Stimulated activated memory B cell treated with anti-CD40 and anti-IgM and Interleukin-4, amounts not matched to agents 10 μg/mL and 1 μg/mL and 100 μg/mL, for 72 hours (primary cell): ENCODE data around the gene SIGLEC11.
"Not testable (repeated sequence)": the region's sequence is repeated elsewhere in the genome, so short reads cannot be mapped to it uniquely, and the experiment has no call there.

Source experiments
- ATAC-seq: fragments of 150-1000 bp; cut with Tn5 transposase; 2 replicates; pipeline ENCODE4 v1.10.0; 2021
- H3K27ac Mint-ChIP-seq: one replicate; pipeline ENCODE4 v1.8.0; 2022; ENCODE audit warnings: mild to moderate bottlenecking, mixed read lengths
- H3K27me3 Mint-ChIP-seq: one replicate; pipeline ENCODE4 v1.8.0; 2022; ENCODE audit warnings: mixed read lengths
- H3K36me3 Mint-ChIP-seq: one replicate; pipeline ENCODE4 v1.8.0; 2022; ENCODE audit warnings: mixed read lengths
- H3K4me1 Mint-ChIP-seq: one replicate; pipeline ENCODE4 v1.8.0; 2022; ENCODE audit warnings: mixed read lengths
- H3K4me3 Mint-ChIP-seq: one replicate; pipeline ENCODE4 v1.8.0; 2022; ENCODE audit warnings: mild to moderate bottlenecking, moderate library complexity, mixed read lengths
- H3K9me3 Mint-ChIP-seq: one replicate; pipeline ENCODE4 v1.8.0; 2022; ENCODE audit warnings: mixed read lengths

Gene SIGLEC11, protein sequence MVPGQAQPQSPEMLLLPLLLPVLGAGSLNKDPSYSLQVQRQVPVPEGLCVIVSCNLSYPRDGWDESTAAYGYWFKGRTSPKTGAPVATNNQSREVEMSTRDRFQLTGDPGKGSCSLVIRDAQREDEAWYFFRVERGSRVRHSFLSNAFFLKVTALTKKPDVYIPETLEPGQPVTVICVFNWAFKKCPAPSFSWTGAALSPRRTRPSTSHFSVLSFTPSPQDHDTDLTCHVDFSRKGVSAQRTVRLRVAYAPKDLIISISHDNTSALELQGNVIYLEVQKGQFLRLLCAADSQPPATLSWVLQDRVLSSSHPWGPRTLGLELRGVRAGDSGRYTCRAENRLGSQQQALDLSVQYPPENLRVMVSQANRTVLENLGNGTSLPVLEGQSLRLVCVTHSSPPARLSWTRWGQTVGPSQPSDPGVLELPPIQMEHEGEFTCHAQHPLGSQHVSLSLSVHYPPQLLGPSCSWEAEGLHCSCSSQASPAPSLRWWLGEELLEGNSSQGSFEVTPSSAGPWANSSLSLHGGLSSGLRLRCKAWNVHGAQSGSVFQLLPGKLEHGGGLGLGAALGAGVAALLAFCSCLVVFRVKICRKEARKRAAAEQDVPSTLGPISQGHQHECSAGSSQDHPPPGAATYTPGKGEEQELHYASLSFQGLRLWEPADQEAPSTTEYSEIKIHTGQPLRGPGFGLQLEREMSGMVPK

DNA sequence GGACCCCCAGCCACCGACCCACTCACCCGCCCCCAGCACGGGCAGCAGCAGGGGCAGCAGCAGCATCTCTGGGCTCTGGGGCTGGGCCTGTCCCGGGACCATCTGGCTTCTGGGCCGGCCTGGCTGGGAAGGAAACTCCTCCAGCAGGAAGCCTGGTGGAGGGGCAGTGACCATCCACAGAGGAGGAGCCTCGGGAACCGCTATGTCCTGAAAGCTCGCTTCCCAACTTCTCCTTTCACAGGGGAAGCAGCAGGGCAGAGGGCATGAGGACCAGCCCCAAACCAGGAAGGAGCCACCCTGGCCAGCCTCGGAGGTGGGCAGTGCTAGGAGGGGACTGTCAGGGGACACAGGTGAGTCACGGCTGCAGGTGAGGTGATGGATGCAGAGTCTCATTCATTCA lies at the start of gene SIGLEC11:
TSS of gene SIGLEC11 (minus strand) at position 193 of the 400 bp plus-strand sequence. CDS start at position 102, 91 bp downstream.
- peaks cover 15% of the 10 kb centered on the region for H3K27me3 Mint-ChIP-seq
- H3K4me3 Mint-ChIP-seq, H3K4me1 Mint-ChIP-seq, H3K36me3 Mint-ChIP-seq, H3K9me3 Mint-ChIP-seq, H3K27ac Mint-ChIP-seq: not testable (repeated sequence)
- peak; percentile 9 for ATAC-seq

DNA sequence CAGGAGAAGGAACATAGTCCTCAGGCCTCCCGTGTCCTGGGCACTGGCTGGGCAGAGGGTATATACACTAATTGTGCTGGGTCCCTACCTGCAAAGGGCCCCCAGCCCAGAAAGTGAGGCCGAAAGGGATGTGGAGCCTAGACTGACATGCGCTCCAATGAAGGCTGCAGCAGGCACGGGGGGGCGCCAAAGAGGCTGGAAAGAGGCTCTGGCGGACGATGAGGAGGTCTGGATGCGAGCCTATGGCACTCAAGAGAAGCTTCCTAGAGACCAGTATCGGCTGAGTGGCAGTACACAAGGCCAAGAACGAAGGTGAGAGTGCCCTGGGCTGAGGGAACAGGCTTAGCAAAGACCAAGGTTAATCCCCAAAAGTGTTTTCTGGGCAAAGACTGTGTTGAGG lies 47.6 kb upstream of the SIGLEC11 start:
- no peak for ATAC-seq
- no peak overlapping the region for H3K27ac Mint-ChIP-seq

DNA sequence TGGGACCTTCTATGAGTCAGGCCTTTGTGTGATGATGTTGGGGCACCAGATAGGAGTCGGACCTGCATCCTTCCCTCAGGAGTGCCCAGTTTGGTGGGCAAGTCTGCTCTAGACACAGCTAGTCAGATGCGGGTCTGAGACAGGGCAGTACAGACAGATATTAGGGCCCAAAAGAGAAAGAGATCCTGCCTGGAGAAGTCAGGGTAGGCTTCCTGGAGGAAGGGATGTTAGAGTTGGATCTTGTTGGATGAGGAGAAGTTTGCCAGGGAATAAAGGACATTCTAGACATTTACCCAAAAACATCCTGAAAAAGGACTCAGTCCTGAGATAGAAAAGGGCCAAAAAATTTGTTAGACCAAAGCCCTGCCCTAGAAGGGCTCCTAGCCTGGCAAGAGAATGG lies 47.0 kb upstream of the SIGLEC11 start:
- Mint-ChIP-seq H3K4me1 (peaks cover 25% of the 10 kb centered on the region), H3K4me3 (no peak overlapping the region), H3K27ac (no peak overlapping the region), H3K27me3 (no peaks in the 10 kb centered on the region), H3K36me3 (peaks cover 77% of the 10 kb centered on the region), H3K9me3 (no peaks in the 10 kb centered on the region)
- ATAC-seq: no peak

More for the DNA sequence above, 47.6 kb upstream of the SIGLEC11 start:
- Mint-ChIP-seq H3K9me3 (no peaks in the 10 kb centered on the region), H3K4me3 (no peak overlapping the region), H3K36me3 (peaks cover 79% of the 10 kb centered on the region), H3K4me1 (peaks cover 25% of the 10 kb centered on the region), H3K27me3 (no peaks in the 10 kb centered on the region)

DNA sequence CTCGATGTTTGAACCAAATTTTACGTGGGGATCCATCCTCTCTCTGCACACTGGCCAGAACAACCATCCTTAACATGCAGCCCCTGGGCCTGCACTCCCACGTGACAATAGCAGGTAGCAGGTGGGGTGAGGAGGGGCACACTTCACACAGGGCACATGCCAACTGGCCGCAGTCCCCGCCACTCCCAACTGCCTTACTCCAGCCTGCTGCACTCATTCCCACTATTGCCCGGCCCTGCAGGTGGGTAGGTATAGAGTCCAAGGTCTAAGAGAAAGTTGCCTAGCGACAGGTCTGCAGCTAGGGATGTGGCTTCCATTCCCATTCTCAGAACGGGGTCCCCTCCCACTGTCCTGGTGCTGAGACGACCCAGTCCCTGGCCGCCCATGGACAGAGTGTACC lies 46.2 kb upstream of the SIGLEC11 start:
- Mint-ChIP-seq H3K36me3 (peaks cover 78% of the 10 kb centered on the region), H3K27me3 (no peaks in the 10 kb centered on the region), H3K27ac (no peak overlapping the region), H3K4me1 (peaks cover 25% of the 10 kb centered on the region), H3K4me3 (no peak overlapping the region), H3K9me3 (no peaks in the 10 kb centered on the region)
- no peak for ATAC-seq

DNA sequence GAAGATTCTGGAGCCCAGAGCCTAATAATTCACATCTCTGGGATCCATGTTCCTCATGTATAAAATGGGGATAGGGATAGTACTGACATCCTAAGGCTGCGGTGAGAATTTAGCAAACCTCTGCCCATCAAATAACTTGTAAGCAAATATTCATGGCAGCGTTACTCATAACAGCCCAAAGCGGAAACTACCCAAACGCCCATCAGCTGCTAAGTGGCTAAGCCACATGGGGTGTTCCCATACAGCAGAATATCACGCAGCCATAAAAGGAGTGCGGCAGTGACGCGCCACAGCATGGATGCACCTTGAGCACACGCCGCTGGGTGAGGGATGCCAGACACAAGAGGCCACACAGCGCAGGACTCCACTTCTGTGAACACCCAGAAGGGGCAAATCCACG lies 44.5 kb upstream of the SIGLEC11 start:
- no peaks in the 10 kb centered on the region for H3K27me3 Mint-ChIP-seq
- peaks cover 82% of the 10 kb centered on the region for H3K36me3 Mint-ChIP-seq
- peak; percentile 67 for ATAC-seq
- H3K4me3 Mint-ChIP-seq: no peak overlapping the region
- peak overlapping the region; percentile 70 for H3K27ac Mint-ChIP-seq
- no peaks in the 10 kb centered on the region for H3K9me3 Mint-ChIP-seq
- H3K4me1 Mint-ChIP-seq: peaks cover 20% of the 10 kb centered on the region

DNA sequence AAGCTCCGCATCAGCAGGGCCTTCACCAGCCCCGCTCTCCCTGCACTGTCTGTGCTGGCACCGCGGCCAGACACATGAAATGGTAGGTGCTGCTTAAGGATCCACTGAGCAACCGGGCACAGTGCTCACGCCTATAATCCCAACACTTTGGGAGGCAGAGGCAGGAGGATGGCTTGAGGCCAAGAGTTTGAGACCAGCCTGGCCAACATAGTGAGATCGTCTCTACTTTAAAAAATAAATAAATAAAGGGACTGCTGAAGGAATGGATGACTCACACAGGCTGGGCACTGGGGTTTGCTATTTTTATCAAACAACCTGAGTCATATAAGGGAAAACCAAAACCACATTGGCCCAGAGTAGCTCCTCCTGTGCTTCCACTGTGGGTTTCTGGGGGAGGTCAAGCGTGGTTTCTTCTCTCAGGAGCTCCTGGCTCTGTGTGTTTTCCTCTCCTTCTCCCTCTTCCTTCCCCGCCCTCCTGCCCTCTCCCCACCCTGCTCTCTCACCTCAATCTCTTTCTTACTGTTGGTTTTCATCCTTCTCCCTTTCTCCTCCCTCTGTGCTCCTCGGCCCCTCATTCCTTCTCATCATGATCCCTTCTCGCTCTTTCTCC lies 42.9 kb upstream of the SIGLEC11 start:
- Mint-ChIP-seq H3K9me3 (no peaks in the 10 kb centered on the region), H3K4me3 (no peak overlapping the region), H3K36me3 (peaks cover 90% of the 10 kb centered on the region), H3K27ac (peak overlapping the region; percentile 70), H3K4me1 (peaks cover 20% of the 10 kb centered on the region), H3K27me3 (no peaks in the 10 kb centered on the region)
- ATAC-seq: peak; percentile 87

DNA sequence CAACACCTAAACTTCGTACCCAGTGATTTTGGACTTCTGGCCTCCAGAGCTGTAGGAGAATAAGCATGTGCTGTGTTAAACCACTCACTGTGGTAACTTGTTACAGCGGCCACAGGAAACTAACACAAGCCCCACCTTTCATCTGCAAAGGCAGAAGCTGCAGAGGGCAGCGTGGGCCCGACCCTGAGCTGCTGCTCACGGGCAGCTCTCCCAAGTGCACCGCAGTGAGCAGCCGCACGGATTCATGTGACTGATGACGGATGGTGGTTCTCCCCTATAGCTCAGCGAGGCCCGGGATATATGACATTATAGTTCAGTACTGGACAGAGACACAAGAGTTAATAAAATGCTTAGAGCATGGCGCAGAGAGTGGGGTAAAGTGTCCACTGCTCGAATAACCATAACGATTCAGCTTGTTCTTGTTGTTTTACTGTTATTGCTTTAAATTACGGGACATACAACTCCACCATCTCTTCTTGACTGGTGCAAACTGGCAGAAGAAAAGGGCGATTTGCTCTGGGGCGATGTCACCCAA lies 42.3 kb upstream of the SIGLEC11 start:
- Mint-ChIP-seq H3K4me3 (no peak overlapping the region), H3K27me3 (no peaks in the 10 kb centered on the region), H3K4me1 (peaks cover 20% of the 10 kb centered on the region), H3K27ac (no peak overlapping the region), H3K9me3 (no peaks in the 10 kb centered on the region), H3K36me3 (peaks cover 84% of the 10 kb centered on the region)
- no peak for ATAC-seq

DNA sequence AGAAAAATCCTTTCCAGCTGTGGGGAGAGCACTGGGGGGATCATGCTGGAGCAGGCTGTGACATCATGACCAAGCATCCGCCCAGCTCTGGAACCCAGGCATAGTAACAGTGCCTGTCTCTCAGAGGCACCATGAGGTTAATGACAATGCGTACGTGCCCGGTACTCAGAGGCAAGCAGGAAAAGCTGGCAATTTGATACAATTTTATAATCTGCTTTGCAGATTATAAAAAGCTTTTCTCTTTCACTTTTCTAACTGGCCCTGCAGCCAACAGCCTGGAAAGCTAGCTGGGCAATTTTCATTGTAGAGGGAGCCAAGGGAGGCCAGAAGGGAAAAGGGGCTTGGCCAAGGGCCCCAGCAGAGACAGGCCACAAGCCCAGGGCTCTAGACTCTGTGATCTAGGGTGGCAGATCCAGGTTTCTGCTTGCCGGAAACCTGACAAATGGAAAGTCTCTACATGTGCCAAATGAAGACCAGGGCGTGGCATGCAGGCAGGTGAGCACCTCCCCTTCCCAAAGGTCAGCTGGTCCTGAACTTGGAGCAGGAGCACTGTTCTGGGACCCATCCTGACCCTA lies 41.5 kb upstream of the SIGLEC11 start:
- Mint-ChIP-seq H3K4me1 (peaks cover 25% of the 10 kb centered on the region), H3K36me3 (peaks cover 82% of the 10 kb centered on the region), H3K4me3 (no peak overlapping the region), H3K9me3 (no peaks in the 10 kb centered on the region), H3K27me3 (no peaks in the 10 kb centered on the region), H3K27ac (no peak overlapping the region)
- ATAC-seq: no peak

DNA sequence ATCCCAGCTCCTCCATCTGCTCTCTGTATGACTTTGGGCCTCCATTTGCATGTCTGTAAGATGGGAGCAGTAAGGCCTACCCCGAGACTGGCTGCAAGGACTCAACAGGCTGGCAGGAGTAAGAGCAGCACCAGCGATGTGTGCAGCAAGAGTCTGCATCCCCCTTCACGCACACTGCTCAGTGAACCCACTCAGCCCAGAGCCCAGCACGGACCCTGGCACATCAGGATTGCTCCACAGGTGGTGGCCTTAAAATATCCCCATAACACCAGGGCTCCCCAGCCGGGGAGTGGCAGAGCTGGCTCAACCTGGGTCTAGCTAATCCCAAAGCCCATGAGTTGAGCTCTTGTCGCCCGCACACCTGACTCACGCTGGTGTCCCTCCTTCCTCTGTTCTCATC lies 40.8 kb upstream of the SIGLEC11 start:
- Mint-ChIP-seq H3K27ac (no peak overlapping the region), H3K36me3 (peaks cover 77% of the 10 kb centered on the region), H3K27me3 (no peaks in the 10 kb centered on the region)

DNA sequence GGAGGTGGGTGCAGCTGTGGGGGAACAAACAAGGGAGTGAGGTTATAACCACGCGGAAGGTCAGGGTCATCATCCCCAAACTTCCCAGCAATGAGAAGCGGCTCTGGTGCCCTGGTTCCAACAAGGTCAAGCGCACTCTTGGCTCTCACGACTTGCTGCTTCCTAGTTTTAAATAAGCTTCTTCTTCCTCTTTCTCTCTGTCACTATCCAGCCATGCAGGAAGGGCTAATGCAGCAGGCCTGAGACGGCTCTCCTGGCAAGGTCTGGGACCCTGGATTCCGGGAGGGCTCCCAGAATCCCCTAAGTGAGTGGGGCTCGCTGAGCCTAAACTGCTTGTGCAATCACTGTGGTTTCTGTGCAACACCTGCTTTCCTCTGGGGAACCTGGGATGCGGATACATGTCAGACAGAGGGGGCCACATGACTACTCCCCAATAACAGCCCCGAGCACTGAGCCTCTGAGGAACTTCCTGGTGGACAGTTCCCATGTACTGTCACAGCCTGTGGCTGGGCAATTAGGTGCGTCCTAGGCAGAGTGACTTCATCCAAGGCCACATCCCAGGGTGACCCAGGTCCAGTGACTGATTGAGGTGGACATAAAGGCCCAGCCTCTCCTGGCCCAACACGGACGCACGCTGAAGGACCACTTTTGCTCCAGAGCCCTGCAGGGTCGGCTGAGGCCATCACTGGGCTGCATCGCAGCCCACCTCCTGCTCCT lies 40.0 kb upstream of the SIGLEC11 start:
- Mint-ChIP-seq H3K4me1 (peaks cover 26% of the 10 kb centered on the region), H3K36me3 (peaks cover 75% of the 10 kb centered on the region), H3K9me3 (no peaks in the 10 kb centered on the region), H3K27me3 (no peaks in the 10 kb centered on the region), H3K27ac (no peak overlapping the region), H3K4me3 (no peak overlapping the region)
- ATAC-seq: no peak

More for the DNA sequence above, 40.8 kb upstream of the SIGLEC11 start:
- Mint-ChIP-seq H3K4me3 (no peak overlapping the region), H3K9me3 (no peaks in the 10 kb centered on the region), H3K4me1 (peaks cover 26% of the 10 kb centered on the region)
- ATAC-seq: no peak

DNA sequence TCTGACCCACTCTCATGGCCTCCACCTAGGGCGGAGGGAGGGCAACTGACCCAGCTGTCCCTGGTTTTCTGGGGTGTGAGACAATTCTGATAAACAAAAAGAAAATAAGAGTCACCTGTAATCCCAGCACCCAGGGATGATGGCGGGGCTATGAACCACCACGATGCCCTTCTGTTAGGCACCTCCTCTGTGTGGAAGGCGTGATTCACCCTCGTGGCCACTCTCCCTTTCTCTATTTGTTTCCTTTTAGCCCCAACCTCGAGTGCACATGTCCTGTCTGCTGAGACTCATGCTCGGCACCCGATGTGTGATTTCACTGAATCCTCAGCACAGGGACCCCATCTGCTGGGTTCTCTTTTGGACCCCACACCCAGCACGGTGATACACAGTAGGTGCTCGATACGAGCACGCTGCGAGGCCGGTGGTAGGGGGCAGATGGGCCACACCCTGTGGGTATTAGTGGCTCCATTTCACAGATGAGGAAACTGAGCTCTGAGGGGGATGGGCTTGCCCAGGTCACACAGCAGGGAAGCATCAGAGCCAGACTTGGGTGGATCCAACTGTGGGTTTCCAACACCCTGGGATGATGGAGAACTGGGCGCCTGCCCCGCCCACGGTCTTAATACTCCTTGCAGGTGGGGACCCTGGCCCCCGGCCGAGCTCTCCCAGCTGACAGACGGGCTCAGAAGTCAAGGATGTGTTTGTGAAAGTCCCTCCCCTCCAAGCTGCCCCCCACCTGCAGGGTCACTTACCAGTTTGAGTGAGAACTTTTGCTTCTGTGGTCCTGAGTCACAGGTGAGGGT lies 39.3 kb upstream of the SIGLEC11 start:
- peaks cover 74% of the 10 kb centered on the region for H3K36me3 Mint-ChIP-seq
- ATAC-seq: no peak
- no peaks in the 10 kb centered on the region for H3K9me3 Mint-ChIP-seq

DNA sequence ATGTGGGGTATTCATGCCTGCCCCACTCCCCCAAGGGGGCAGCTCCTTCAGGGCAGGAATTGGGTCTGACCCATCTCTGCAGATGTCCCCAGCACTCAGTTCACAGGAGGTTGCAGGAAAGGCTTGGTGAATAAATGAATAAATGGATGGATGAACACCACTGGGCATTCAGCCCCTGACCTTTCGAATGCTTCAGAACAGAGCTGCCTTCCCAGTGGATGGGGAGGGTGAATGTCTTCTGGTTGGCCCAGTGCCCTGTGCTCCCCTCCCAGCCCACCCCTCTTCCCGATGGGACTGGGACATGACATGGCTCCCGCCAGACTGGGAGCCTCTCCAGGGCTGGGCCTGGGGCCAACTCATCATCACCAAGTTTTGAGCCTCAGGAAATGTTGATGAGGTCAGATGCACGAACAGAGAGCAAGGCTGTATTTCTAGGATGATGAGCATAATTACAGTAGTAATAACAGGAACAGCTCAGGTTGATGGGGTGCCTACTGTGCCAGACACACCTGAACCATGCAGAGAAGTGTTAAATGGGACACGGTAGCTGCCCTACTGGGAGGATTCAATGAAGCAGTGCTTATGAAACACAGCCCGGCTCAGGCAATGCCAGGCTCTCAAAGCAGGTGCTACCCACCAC lies 38.5 kb upstream of the SIGLEC11 start:
- Mint-ChIP-seq H3K4me1 (peaks cover 12% of the 10 kb centered on the region), H3K36me3 (peaks cover 74% of the 10 kb centered on the region), H3K27ac (no peak overlapping the region), H3K4me3 (no peak overlapping the region), H3K27me3 (no peaks in the 10 kb centered on the region), H3K9me3 (no peaks in the 10 kb centered on the region)
- ATAC-seq: no peak

More for the DNA sequence above, 39.3 kb upstream of the SIGLEC11 start:
- Mint-ChIP-seq H3K4me3 (no peak overlapping the region), H3K27me3 (no peaks in the 10 kb centered on the region), H3K4me1 (peaks cover 20% of the 10 kb centered on the region), H3K27ac (no peak overlapping the region)

DNA sequence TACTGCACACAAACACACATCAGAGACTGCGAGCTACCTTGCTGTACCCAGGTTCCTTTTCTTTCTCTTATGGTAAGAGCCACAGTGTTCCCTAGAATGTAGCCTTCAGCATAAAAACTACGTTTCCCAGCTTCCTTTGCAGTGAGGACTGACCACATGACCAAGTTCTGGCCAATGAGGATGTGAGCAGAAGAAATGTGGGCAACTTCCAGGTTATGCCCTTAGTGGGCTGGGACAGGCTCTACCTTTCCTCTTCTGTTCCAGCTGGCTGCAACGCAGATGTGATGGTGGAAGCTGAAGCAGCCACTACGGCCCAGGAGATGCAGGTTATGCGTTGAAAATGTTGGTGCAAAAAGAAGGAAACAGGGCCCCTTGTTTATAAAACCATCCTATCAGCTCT lies 36.7 kb upstream of the SIGLEC11 start:
- Mint-ChIP-seq H3K4me1 (peaks cover 6% of the 10 kb centered on the region), H3K9me3 (peaks cover 5% of the 10 kb centered on the region), H3K36me3 (peaks cover 75% of the 10 kb centered on the region), H3K27ac (no peak overlapping the region), H3K4me3 (no peak overlapping the region), H3K27me3 (no peaks in the 10 kb centered on the region)
- no peak for ATAC-seq
